Adrenal gland (tissue), 12 donors: ENCODE measurements around the gene ENTPD8. TPM values are rescaled to one million over a fixed set of nuclear protein-coding genes. Genes with fewer than 3 reads are reported as not detected.

Experiments
- DNase-seq, 7 donors: peaks; one replicate each; pipeline ENCODE4 v3.0.0-alpha.2; 2019 to 2020
- H3K27ac ChIP-seq, 5 donors: fragments of 200-600 bp; sonication (generic) in 4 of 5; 1 replicate in 3 of 5; 2 replicates in 2 of 5; pipeline versions ENCODE4 v1.5.1 to v1.8.0; 2016 to 2020; ENCODE audit warnings: mild to moderate bottlenecking in 1 of 5
- H3K27me3 ChIP-seq: fragments of 200-600 bp; 2 replicates; pipeline ENCODE4 v1.8.0; 2021
- H3K36me3 ChIP-seq, 2 donors: fragments of 200-600 bp; replicated peaks in 1 of 2; 1 replicate in 1 of 2; 2 replicates in 1 of 2; pipeline versions ENCODE4 v1.5.1 to v1.8.0; 2018 to 2022
- H3K4me1 ChIP-seq, 2 donors: fragments of 200-600 bp; replicated peaks in 1 of 2; 1 replicate in 1 of 2; 2 replicates in 1 of 2; pipeline versions ENCODE4 v1.5.1 to v1.8.0; 2018 to 2021
- H3K4me3 ChIP-seq, 4 donors: fragments of 200-600 bp; sonication (generic) in 3 of 4; one replicate each; pipeline ENCODE4 v1.5.1; 2016 to 2018
- H3K9me3 ChIP-seq, 3 donors: fragments of 200-600 bp; sonication (generic) in 1 of 3; replicated peaks in 1 of 3; 1 replicate in 2 of 3; 2 replicates in 1 of 3; pipeline versions ENCODE4 v1.5.1 to v1.8.0; 2016 to 2021
- POLR2A ChIP-seq, 2 donors: fragments of 450-650 bp; IDR thresholded peaks; one replicate each; pipeline ENCODE4 v1.6.1; 2017; ENCODE audit warnings: antibody characterized with exemption in 2 of 2, mild to moderate bottlenecking in 2 of 2, moderate library complexity in 1 of 2
- WGBS, 4 donors: extraction: QIAGEN DNeasy Blood & Tissue Kit in 2 of 4; methylation state at CpG; one replicate each; pipeline versions ENCODE4 v1.1.5 to v1.1.7; 2013 to 2017; 5-methylcytosine and 5-hydroxymethylcytosine counted together
- intact Hi-C, 2 donors: fragments of 100-400 bp; cut with DNase I; formaldehyde crosslinking; loops; one replicate each; pipeline versions ENCODE4 v1.14.1 to v1.15.0; 2022 to 2023
- polyA plus RNA-seq, 3 donors: library from polyadenylated mRNA; stranded (reverse); fragments of 200-250 nt in 2 of 3; fragments of 350-450 nt in 1 of 3; fragmentation: Illumina TruSeq in 1 of 3; extraction: RNeasy Lipid Tissue Mini Kit (QIAGEN cat#74804) in 1 of 3; gene quantifications; one replicate each; pipeline ENCODE4 v1.2.3, GENCODE V29; 2013 to 2014
- total RNA-seq, 9 donors: library from RNA; depleted of rRNA in 4 of 9; stranded (reverse); fragments of >200 nt in 4 of 9; fragments of 120-200 nt in 1 of 9; fragmentation: NEBNext Ultra II Directional in 1 of 9; extraction: Animal tissue kit (Norgen Biotek cat#: 25700) in 1 of 9; gene quantifications; one replicate each; pipeline versions ENCODE4 v1.1.0 to v1.2.4, GENCODE V29; 2013 to 2023
- TF ChIP-seq, protein P1 (sequence below), 6 experiments: fragments of 450-650 bp in 4 of 6; fragments of 200-600 bp in 2 of 6; sonication (generic) in 1 of 6; IDR thresholded peaks; 1 replicate in 5 of 6; 2 replicates in 1 of 6; pipeline versions ENCODE4 v1.5.1 to v1.8.0; 2016 to 2021; ENCODE audit warnings: antibody characterized with exemption in 6 of 6, mild to moderate bottlenecking in 2 of 6, moderate library complexity in 1 of 6
- donor health status: healthy with polysubstance abuse.
- donor health status: Bipolar disorder and iron deficiency.
- donor health status: DM: yes; HTN: yes; CAD: no.
- donor health status: DM: no; HTN: no; CAD: no.
- donor health status: DM: no; HTN: no; CAD: no.
- donor health status: DM: yes; HTN: yes; CAD: no.

Gene ENTPD8
- total and polyA plus RNA-seq, 12 donors: 0.14 to 0.20 (median 0.17) TPM; not detected in 6

DNA sequence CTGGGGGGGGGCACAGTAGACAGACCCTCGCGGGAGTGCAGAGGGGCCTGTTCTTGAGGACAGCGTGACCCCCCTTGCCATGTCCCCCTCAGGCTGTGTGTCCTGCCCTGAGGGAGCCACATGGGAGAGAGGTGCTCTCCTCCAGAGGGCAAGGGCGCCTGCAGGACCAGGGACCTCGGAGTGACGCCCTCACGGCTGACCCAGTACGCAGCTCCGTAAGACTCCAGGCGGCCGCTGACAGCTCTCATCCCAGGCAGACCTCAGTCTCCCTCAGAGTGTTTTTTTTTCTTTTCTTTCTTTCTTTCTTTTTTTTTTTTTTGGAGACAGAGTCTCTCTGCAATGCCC lies 45.5 kb downstream of the ENTPD8 start:
- TF ChIP-seq, protein P1, sequence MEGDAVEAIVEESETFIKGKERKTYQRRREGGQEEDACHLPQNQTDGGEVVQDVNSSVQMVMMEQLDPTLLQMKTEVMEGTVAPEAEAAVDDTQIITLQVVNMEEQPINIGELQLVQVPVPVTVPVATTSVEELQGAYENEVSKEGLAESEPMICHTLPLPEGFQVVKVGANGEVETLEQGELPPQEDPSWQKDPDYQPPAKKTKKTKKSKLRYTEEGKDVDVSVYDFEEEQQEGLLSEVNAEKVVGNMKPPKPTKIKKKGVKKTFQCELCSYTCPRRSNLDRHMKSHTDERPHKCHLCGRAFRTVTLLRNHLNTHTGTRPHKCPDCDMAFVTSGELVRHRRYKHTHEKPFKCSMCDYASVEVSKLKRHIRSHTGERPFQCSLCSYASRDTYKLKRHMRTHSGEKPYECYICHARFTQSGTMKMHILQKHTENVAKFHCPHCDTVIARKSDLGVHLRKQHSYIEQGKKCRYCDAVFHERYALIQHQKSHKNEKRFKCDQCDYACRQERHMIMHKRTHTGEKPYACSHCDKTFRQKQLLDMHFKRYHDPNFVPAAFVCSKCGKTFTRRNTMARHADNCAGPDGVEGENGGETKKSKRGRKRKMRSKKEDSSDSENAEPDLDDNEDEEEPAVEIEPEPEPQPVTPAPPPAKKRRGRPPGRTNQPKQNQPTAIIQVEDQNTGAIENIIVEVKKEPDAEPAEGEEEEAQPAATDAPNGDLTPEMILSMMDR (IDR thresholded peaks at IDR 0.05): no peak
- TF ChIP-seq POLR2A (IDR thresholded peaks at IDR 0.05): no peak
- intact Hi-C loops: no loop called here
- 74 to 91% (median 85%) methylated on average over 8 to 11 of the region's 11 CpGs for WGBS, 4 donors
- Histone ChIP-seq H3K27me3 (no peaks in the 10 kb centered on the region), H3K27ac (no peak overlapping the region), H3K36me3 (no peaks in the 10 kb centered on the region), H3K4me3 (no peak overlapping the region), H3K4me1 (peaks cover 4% of the 10 kb centered on the region in 2 donors), H3K9me3 (no peaks in the 10 kb centered on the region)
- no peak for DNase-seq

GRCh38 chr9:137394866-137395665 lies 46.1 kb downstream of the ENTPD8 start:
- Histone ChIP-seq H3K36me3 (no peaks in the 10 kb centered on the region), H3K4me3 (no peak overlapping the region), H3K9me3 (no peaks in the 10 kb centered on the region), H3K4me1 (peaks cover 4 to 8% of the 10 kb centered on the region in 2 donors), H3K27ac (no peak overlapping the region), H3K27me3 (no peaks in the 10 kb centered on the region)
- DNase-seq: no peak
- TF ChIP-seq POLR2A (IDR thresholded peaks at IDR 0.05): no peak
- TF ChIP-seq, protein P1 (IDR thresholded peaks at IDR 0.05): no peak
- intact Hi-C loops: no loop called here
- WGBS, 4 donors: 53 to 88% (median 86%) methylated on average over 11 to 36 of the region's 36 CpGs

GRCh38 chr9:137393176-137394150 lies 47.7 kb downstream of the ENTPD8 start:
- Histone ChIP-seq H3K27me3 (no peaks in the 10 kb centered on the region), H3K9me3 (no peaks in the 10 kb centered on the region), H3K4me3 (no peak overlapping the region), H3K36me3 (no peaks in the 10 kb centered on the region), H3K4me1 (peaks cover 4 to 8% of the 10 kb centered on the region in 2 donors), H3K27ac (no peak overlapping the region)
- DNase-seq: no peak
- TF ChIP-seq, protein P1 (IDR thresholded peaks at IDR 0.05): no peak
- TF ChIP-seq POLR2A (IDR thresholded peaks at IDR 0.05): no peak
- intact Hi-C loops: no loop called here
- WGBS, 4 donors: 91 to 96% (median 94%) methylated on average over 20 to 28 of the region's 28 CpGs
